Calu3 (cell line): ENCODE results near the gene SPOCK2. TPM values are rescaled to one million over a fixed set of nuclear protein-coding genes. Genes with fewer than 3 reads are reported as not detected.

Source experiments
- BruUV-seq: library from RNA; stranded (reverse); fragments of 400-500 nt; replicated peaks from 2 replicates; lab custom pipeline; 2021; lab: Mats Ljungman, UMichigan
- CTCF ChIA-PET: fragments of 300-600 bp; sonication (Branson Sonifier 250); formaldehyde crosslinking; loops from one replicate; lab custom pipeline; 2022; ENCODE audit warnings: antibody characterized with exemption; lab: Charles Lee
- DNase-seq: peaks from one replicate; pipeline ENCODE4 v3.0.0; 2022
- H3K27ac Mint-ChIP-seq: one replicate; pipeline ENCODE4 v1.8.0; 2022; ENCODE audit warnings: mixed read lengths; ENCODE audit not compliant: unreplicated experiment
- H3K27me3 Mint-ChIP-seq: one replicate; pipeline ENCODE4 v1.8.0; 2022; ENCODE audit warnings: mixed read lengths; ENCODE audit not compliant: unreplicated experiment
- H3K36me3 Mint-ChIP-seq: one replicate; pipeline ENCODE4 v1.8.0; 2022; ENCODE audit warnings: mild to moderate bottlenecking, moderate library complexity, mixed read lengths; ENCODE audit not compliant: insufficient read depth, unreplicated experiment
- H3K4me1 Mint-ChIP-seq: one replicate; pipeline ENCODE4 v1.8.0; 2022; ENCODE audit warnings: mild to moderate bottlenecking, low read depth, mixed read lengths; ENCODE audit not compliant: unreplicated experiment
- H3K4me3 Mint-ChIP-seq: one replicate; pipeline ENCODE4 v1.8.0; 2022; ENCODE audit warnings: mild to moderate bottlenecking, low read depth, moderate library complexity, mixed read lengths; ENCODE audit not compliant: unreplicated experiment
- H3K9me3 Mint-ChIP-seq: one replicate; pipeline ENCODE4 v1.8.0; 2022; ENCODE audit warnings: low read depth, mixed read lengths; ENCODE audit not compliant: unreplicated experiment
- intact Hi-C: fragments of 100-400 bp; cut with micrococcal nuclease; formaldehyde crosslinking; loops from one replicate; pipeline ENCODE4 v1.10.0; 2022; ENCODE audit not compliant: unreplicated experiment
- total RNA-seq: library from RNA; stranded (reverse); gene quantifications from 2 replicates; pipeline ENCODE4 v1.2.3, GENCODE V29; 2022
- TF ChIP-seq, protein P1 (sequence below): fragments of 200-600 bp; IDR thresholded peaks from one replicate; pipeline ENCODE4 v1.8.0; 2022; ENCODE audit warnings: antibody characterized with exemption; ENCODE audit not compliant: unreplicated experiment

Gene SPOCK2
- total RNA-seq, 1 experiment from 2014 or later = 162 TPM

GRCh38 chr10:72049969-72050781 lies 38.2 kb downstream of the SPOCK2 start:
- no peaks in the 10 kb centered on the region for H3K36me3 Mint-ChIP-seq
- peaks cover 4% of the 10 kb centered on the region for H3K9me3 Mint-ChIP-seq
- no peak overlapping the region for H3K27ac Mint-ChIP-seq

GRCh38 chr10:72049472-72049871 lies 38.9 kb downstream of the SPOCK2 start:
- CTCF ChIA-PET = interaction anchor here (1.0 to 3.6 kb wide), 9 partner anchors 12 to 287 kb away, joined by 3 to 82 read pairs (median 8); partner anchors contain the start of gene SPOCK2
- intact Hi-C loops = loop anchor here (2.0 to 5.0 kb wide), 3 partner anchors 48 to 287 kb away; partner anchors contain the start of gene CHST3
- no peak overlapping the region for H3K27ac Mint-ChIP-seq
- H3K36me3 Mint-ChIP-seq = no peaks in the 10 kb centered on the region
- peaks cover 4% of the 10 kb centered on the region for H3K9me3 Mint-ChIP-seq
- no peak for DNase-seq
- no peaks in the 10 kb centered on the region for H3K4me1 Mint-ChIP-seq
- BruUV-seq = no TSS peak
- no peak overlapping the region for H3K4me3 Mint-ChIP-seq
- TF ChIP-seq, protein P1, sequence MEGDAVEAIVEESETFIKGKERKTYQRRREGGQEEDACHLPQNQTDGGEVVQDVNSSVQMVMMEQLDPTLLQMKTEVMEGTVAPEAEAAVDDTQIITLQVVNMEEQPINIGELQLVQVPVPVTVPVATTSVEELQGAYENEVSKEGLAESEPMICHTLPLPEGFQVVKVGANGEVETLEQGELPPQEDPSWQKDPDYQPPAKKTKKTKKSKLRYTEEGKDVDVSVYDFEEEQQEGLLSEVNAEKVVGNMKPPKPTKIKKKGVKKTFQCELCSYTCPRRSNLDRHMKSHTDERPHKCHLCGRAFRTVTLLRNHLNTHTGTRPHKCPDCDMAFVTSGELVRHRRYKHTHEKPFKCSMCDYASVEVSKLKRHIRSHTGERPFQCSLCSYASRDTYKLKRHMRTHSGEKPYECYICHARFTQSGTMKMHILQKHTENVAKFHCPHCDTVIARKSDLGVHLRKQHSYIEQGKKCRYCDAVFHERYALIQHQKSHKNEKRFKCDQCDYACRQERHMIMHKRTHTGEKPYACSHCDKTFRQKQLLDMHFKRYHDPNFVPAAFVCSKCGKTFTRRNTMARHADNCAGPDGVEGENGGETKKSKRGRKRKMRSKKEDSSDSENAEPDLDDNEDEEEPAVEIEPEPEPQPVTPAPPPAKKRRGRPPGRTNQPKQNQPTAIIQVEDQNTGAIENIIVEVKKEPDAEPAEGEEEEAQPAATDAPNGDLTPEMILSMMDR = no peak
- no peaks in the 10 kb centered on the region for H3K27me3 Mint-ChIP-seq

More at GRCh38 chr10:72049969-72050781, 38.2 kb downstream of the SPOCK2 start:
- no peaks in the 10 kb centered on the region for H3K4me1 Mint-ChIP-seq
- no peaks in the 10 kb centered on the region for H3K27me3 Mint-ChIP-seq
- TF ChIP-seq, protein P1 = no peak
- intact Hi-C loops = loop anchor here (2.0 to 5.0 kb wide), 3 partner anchors 47 to 287 kb away; partner anchors contain the start of gene CHST3
- no peak for DNase-seq
- H3K4me3 Mint-ChIP-seq = no peak overlapping the region
- CTCF ChIA-PET = interaction anchor here (2.4 to 3.6 kb wide), 2 partner anchors 93 to 153 kb away, joined by 29 to 82 read pairs; no protein-coding TSS in a partner anchor
- no TSS peak for BruUV-seq

GRCh38 chr10:72048450-72049124 lies 39.8 kb downstream of the SPOCK2 start:
- Mint-ChIP-seq H3K9me3 (peaks cover 4% of the 10 kb centered on the region), H3K4me3 (no peak overlapping the region), H3K27ac (peak overlapping the region; percentile 13), H3K36me3 (no peaks in the 10 kb centered on the region), H3K27me3 (no peaks in the 10 kb centered on the region), H3K4me1 (no peaks in the 10 kb centered on the region)
- intact Hi-C loops = loop anchor here (1.0 to 5.0 kb wide), 7 partner anchors 49 to 288 kb away; partner anchors contain the start of gene CHST3
- CTCF ChIA-PET = interaction anchor here (0.5 to 3.6 kb wide), 56 partner anchors 10 to 402 kb away, joined by 3 to 82 read pairs (median 4); partner anchors contain the start of genes ASCC1, PSAP and SPOCK2
- TF ChIP-seq, protein P1 = peak; percentile 97
- peak; percentile 95 for DNase-seq
- no TSS peak for BruUV-seq

DNA sequence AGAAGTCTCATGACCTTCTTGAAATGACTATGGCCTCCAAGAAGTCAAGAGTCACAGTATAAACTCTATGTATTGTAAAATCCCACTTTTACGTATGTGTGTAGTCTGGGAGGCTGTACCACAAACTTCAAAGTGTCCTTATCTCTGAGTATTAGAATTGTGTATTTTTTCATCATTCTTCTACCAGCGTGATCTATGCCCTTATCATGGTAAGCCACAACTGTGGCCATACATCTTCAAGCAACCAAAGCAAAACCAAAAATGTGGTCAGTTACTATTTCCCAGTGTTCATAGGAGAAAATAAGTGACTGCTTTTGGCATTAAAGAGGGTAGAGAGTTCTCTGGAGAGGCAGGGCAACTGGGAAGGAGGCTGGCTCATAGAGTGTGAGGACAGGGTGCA lies 42.8 kb downstream of the SPOCK2 start:
- CTCF ChIA-PET = interaction anchor here (0.9 to 1.1 kb wide), 2 partner anchors 118 to 163 kb away, joined by 4 to 6 read pairs; no protein-coding TSS in a partner anchor
- H3K36me3 Mint-ChIP-seq = no peaks in the 10 kb centered on the region
- H3K4me1 Mint-ChIP-seq = no peaks in the 10 kb centered on the region
- no TSS peak for BruUV-seq
- TF ChIP-seq, protein P1 = no peak
- DNase-seq = no peak
- H3K27me3 Mint-ChIP-seq = no peaks in the 10 kb centered on the region
- intact Hi-C loops = loop anchor here (5.0 kb wide), 1 partner anchor 52 kb away; no protein-coding TSS in a partner anchor
- H3K4me3 Mint-ChIP-seq = no peak overlapping the region
- H3K9me3 Mint-ChIP-seq = peaks cover 4% of the 10 kb centered on the region
- no peak overlapping the region for H3K27ac Mint-ChIP-seq
